Adipose tissue (tissue), 3 donors: ENCODE data around the gene NFAT5. TPM values are rescaled to one million over a fixed set of nuclear protein-coding genes. Genes with fewer than 3 reads are reported as not detected.

Experiments
- H3K27ac ChIP-seq: one replicate; pipeline ENCODE4 v1.5.1; 2013; ENCODE audit warnings: low read depth, low read length
- WGBS, 3 donors: extraction: QIAGEN DNeasy Blood & Tissue Kit; methylation state at CpG; one replicate each; pipeline ENCODE4 v1.1.7; 2013; 5-methylcytosine and 5-hydroxymethylcytosine counted together
- polyA plus RNA-seq, 3 donors: library from polyadenylated mRNA; stranded (reverse); fragments of 200-250 nt; gene quantifications; one replicate each; pipeline ENCODE4 v1.2.3, GENCODE V29; 2013
- donor health status: healthy with polysubstance abuse.
- donor health status: Bipolar disorder and iron deficiency.
- donor health status: healthy.

Gene NFAT5
- polyA plus RNA-seq, 3 donors = 1.8 to 5.8 (median 4.9) TPM

- 60 to 84% (median 80%) methylated on average over 7 of the region's 7 CpGs for WGBS, 3 donors
- no peak overlapping the region for H3K27ac ChIP-seq
Measured at GRCh38 chr16:69589434-69590269, 23.9 kb downstream of the NFAT5 start.

GRCh38 chr16:69590590-69590989 lies 24.8 kb downstream of the NFAT5 start:
- H3K27ac ChIP-seq = no peak overlapping the region
- WGBS, 3 donors = 94 to 98% (median 94%) methylated on average over 3 of the region's 3 CpGs

GRCh38 chr16:69593751-69594255 lies 28.0 kb downstream of the NFAT5 start:
- H3K27ac ChIP-seq = no peak overlapping the region
- 89 to 98% (median 98%) methylated on average over 4 of the region's 4 CpGs for WGBS, 3 donors

- 79 to 82% (median 82%) methylated on average over 8 of the region's 8 CpGs for WGBS, 3 donors
- H3K27ac ChIP-seq = no peak overlapping the region
Measured at GRCh38 chr16:69595127-69596036, 29.6 kb downstream of the NFAT5 start.

- no peak overlapping the region for H3K27ac ChIP-seq
Measured at GRCh38 chr16:69596801-69597200, 31.0 kb downstream of the NFAT5 start.

GRCh38 chr16:69598045-69598444 lies 32.3 kb downstream of the NFAT5 start:
- 94 to 95% (median 94%) methylated on average over 5 of the region's 5 CpGs for WGBS, 3 donors

GRCh38 chr16:69599731-69600130 lies 34.0 kb downstream of the NFAT5 start:
- H3K27ac ChIP-seq = no peak overlapping the region
- 73 to 83% (median 75%) methylated on average over 1 of the region's 1 CpG for WGBS, 3 donors

More at GRCh38 chr16:69598045-69598444, 32.3 kb downstream of the NFAT5 start:
- no peak overlapping the region for H3K27ac ChIP-seq

GRCh38 chr16:69600202-69600601 lies 34.4 kb downstream of the NFAT5 start:
- no peak overlapping the region for H3K27ac ChIP-seq

GRCh38 chr16:69601250-69601649 lies 35.5 kb downstream of the NFAT5 start:
- 89 to 95% (median 93%) methylated on average over 6 of the region's 6 CpGs for WGBS, 3 donors
- H3K27ac ChIP-seq = no peak overlapping the region

GRCh38 chr16:69606985-69607384 lies 41.2 kb downstream of the NFAT5 start:
- no peak overlapping the region for H3K27ac ChIP-seq

GRCh38 chr16:69607674-69608073 lies 41.9 kb downstream of the NFAT5 start:
- H3K27ac ChIP-seq = no peak overlapping the region

GRCh38 chr16:69610356-69610755 lies 44.6 kb downstream of the NFAT5 start:
- WGBS, 3 donors = 41 to 70% (median 42%) methylated on average over 1 of the region's 1 CpG
- H3K27ac ChIP-seq = no peak overlapping the region

GRCh38 chr16:69611103-69611640 lies 45.4 kb downstream of the NFAT5 start:
- H3K27ac ChIP-seq = no peak overlapping the region

GRCh38 chr16:69613378-69614154 lies 47.8 kb downstream of the NFAT5 start:
- H3K27ac ChIP-seq = no peak overlapping the region
- 40 to 54% (median 47%) methylated on average over 1 of the region's 1 CpG for WGBS, 3 donors

GRCh38 chr16:69615528-69615927 lies 49.8 kb downstream of the NFAT5 start:
- 69 to 97% (median 72%) methylated on average over 2 of the region's 2 CpGs for WGBS, 3 donors
- no peak overlapping the region for H3K27ac ChIP-seq

- 93 to 95% (median 94%) methylated on average over 4 of the region's 4 CpGs for WGBS, 3 donors
- no peak overlapping the region for H3K27ac ChIP-seq
Measured at GRCh38 chr16:69616082-69616481, 50.3 kb downstream of the NFAT5 start.

GRCh38 chr16:69618307-69618706 lies 52.5 kb downstream of the NFAT5 start:
- WGBS, 3 donors = 25 to 48% (median 45%) methylated on average over 1 of the region's 1 CpG
- H3K27ac ChIP-seq = no peak overlapping the region

GRCh38 chr16:69618721-69619120 lies 53.0 kb downstream of the NFAT5 start:
- WGBS, 3 donors = 58 to 86% (median 77%) methylated on average over 3 of the region's 3 CpGs
- H3K27ac ChIP-seq = no peak overlapping the region

GRCh38 chr16:69619514-69619913 lies 53.7 kb downstream of the NFAT5 start:
- no peak overlapping the region for H3K27ac ChIP-seq
